HG03521 (cell line): ENCODE results near the gene PROSER3.

Experiments used
- ATAC-seq: cut with Tn5 transposase; IDR thresholded peaks from one replicate; pipeline ENCODE4 v1.9.1; 2021; ENCODE audit warnings: mild to moderate bottlenecking, moderate library complexity; ENCODE audit not compliant: unreplicated experiment

The PROSER3 gene

GRCh38 chr19:35816846-35817245 lies 58.9 kb downstream of the PROSER3 start:
- no peak for ATAC-seq

GRCh38 chr19:35818445-35818844 lies 60.5 kb downstream of the PROSER3 start:
- ATAC-seq: no peak
